GM11168 (cell line): ENCODE data around the gene GNB1.

Experiments used
- in situ Hi-C: fragments of 300-500 bp; cut with MboI; formaldehyde crosslinking; loops from one replicate; pipeline ENCODE4 v1.12.0; 2022; ENCODE audit warnings: low sequenced_read_pairs; ENCODE audit not compliant: unreplicated experiment

GNB1 gene

GRCh38 chr1:1833456-1833855 is 57.4 kb downstream of the GNB1 start:
- in situ Hi-C loops = no loop called here

GRCh38 chr1:1832820-1833219 is 58.1 kb downstream of the GNB1 start:
- in situ Hi-C loops = no loop called here

GRCh38 chr1:1832166-1832565 is 58.7 kb downstream of the GNB1 start:
- in situ Hi-C loops = no loop called here

GRCh38 chr1:1827089-1827848 is 63.6 kb downstream of the GNB1 start:
- in situ Hi-C loops = no loop called here

GRCh38 chr1:1826356-1827088 is 64.4 kb downstream of the GNB1 start:
- in situ Hi-C loops = no loop called here

GRCh38 chr1:1825217-1825616 is 65.7 kb downstream of the GNB1 start:
- in situ Hi-C loops = no loop called here

- in situ Hi-C loops = no loop called here
These were observed 71.1 kb downstream of the GNB1 start for GRCh38 chr1:1819762-1820161.

GRCh38 chr1:1817221-1817620 is 73.7 kb downstream of the GNB1 start:
- in situ Hi-C loops = no loop called here

- in situ Hi-C loops = no loop called here
These were observed 75.1 kb downstream of the GNB1 start for GRCh38 chr1:1815606-1816281.

GRCh38 chr1:1809489-1809888 is 81.4 kb downstream of the GNB1 start:
- in situ Hi-C loops = no loop called here

- in situ Hi-C loops = no loop called here
These were observed 82.7 kb downstream of the GNB1 start for GRCh38 chr1:1808206-1808605.

- in situ Hi-C loops = no loop called here
These were observed 84.0 kb downstream of the GNB1 start for GRCh38 chr1:1806890-1807289.

GRCh38 chr1:1804301-1804700 is 86.6 kb downstream of the GNB1 start:
- in situ Hi-C loops = no loop called here

- in situ Hi-C loops = no loop called here
These were observed 88.0 kb downstream of the GNB1 start for GRCh38 chr1:1802871-1803270.

GRCh38 chr1:1799716-1800115 is 91.2 kb downstream of the GNB1 start:
- in situ Hi-C loops = no loop called here

- in situ Hi-C loops = no loop called here
These were observed 93.1 kb downstream of the GNB1 start for GRCh38 chr1:1797731-1798341.

GRCh38 chr1:1796466-1796865 is 94.4 kb downstream of the GNB1 start:
- in situ Hi-C loops = no loop called here

GRCh38 chr1:1794999-1795398 is 95.9 kb downstream of the GNB1 start:
- in situ Hi-C loops = no loop called here

- in situ Hi-C loops = no loop called here
These were observed 97.2 kb downstream of the GNB1 start for GRCh38 chr1:1793481-1794244.
